ENCODE measurements around the gene FAM216B. TPM values are rescaled to one million over a fixed set of nuclear protein-coding genes. Genes with fewer than 3 reads are reported as not detected.

The FAM216B gene
- total RNA-seq, 1 experiment from 2014 or later, result 2.2 TPM

- no peak for DNase-seq (ENCODE audit: extremely low read depth, low read depth)
These were observed 40.1 kb downstream of the FAM216B start for GRCh38 chr13:42821437-42821836.

- no peak for DNase-seq (ENCODE audit: extremely low read depth, low read depth)
These were observed 51.1 kb downstream of the FAM216B start for GRCh38 chr13:42832341-42833096.

- no peak for DNase-seq (ENCODE audit: extremely low read depth, low read depth)
These were observed 53.6 kb downstream of the FAM216B start for GRCh38 chr13:42834946-42835345.

- DNase-seq (ENCODE audit: extremely low read depth, low read depth), result peak; percentile 13
These were observed 55.7 kb downstream of the FAM216B start for GRCh38 chr13:42836930-42837690.

Other genes with a start within 250 kb of the FAM216B start
- gene TNFSF11, start 207.4 kb upstream of the FAM216B start, total RNA-seq (2014; rRNA removed; shearing (Covaris generic)), result not detected in 2 replicates
- 4.9 and 6.0 TPM in 2 replicates for gene EPSTI1, start 210.7 kb downstream of the FAM216B start, total RNA-seq (2014; rRNA removed; shearing (Covaris generic))
- 30.7 and 33.2 TPM in 2 replicates for gene DNAJC15, start 242.0 kb downstream of the FAM216B start, total RNA-seq (2014; rRNA removed; shearing (Covaris generic))